HuH-7.5 (cell line): ENCODE data around the gene MTA2.
"Not testable (repeated sequence)": the region's sequence is repeated elsewhere in the genome, so short reads cannot be mapped to it uniquely, and the experiment has no call there.

ENCODE experiments used
- DNase-seq: peaks from one replicate; pipeline ENCODE4 v3.0.0; 2011; ENCODE audit warnings: low spot score

MTA2 gene

DNA sequence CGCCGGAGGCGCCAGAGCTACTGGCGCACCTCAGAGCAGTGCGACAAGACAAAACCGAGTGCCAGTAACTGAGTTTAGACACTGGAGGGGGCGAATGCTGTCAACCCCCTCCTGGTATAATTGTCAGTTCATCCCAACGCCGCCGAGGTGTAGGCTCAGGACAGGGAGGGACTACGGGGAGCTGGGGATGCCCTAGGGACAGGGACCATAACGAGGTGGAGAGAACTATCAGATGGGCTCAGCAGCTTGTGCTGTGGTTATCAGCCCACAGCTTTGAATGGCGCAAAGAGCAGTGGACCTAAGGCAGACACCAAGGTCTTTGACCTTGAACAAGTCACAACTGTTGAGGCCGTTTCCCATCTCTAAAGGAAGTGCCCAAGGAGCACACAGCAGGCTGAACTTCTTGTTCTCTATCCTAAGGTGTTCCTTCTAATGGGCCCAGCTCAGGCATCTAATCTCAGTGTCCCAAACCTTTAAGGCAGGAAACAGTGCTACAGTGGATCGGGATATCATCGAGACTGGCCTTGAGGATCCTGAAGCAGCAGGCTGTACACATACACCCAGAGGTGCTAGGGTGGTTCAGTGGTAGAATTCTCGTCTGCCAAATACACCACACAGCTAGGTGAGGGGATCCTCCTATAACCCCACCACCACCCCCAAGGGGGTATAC, 9.4 kb downstream of the MTA2 start:
- DNase-seq, result no peak

DNA sequence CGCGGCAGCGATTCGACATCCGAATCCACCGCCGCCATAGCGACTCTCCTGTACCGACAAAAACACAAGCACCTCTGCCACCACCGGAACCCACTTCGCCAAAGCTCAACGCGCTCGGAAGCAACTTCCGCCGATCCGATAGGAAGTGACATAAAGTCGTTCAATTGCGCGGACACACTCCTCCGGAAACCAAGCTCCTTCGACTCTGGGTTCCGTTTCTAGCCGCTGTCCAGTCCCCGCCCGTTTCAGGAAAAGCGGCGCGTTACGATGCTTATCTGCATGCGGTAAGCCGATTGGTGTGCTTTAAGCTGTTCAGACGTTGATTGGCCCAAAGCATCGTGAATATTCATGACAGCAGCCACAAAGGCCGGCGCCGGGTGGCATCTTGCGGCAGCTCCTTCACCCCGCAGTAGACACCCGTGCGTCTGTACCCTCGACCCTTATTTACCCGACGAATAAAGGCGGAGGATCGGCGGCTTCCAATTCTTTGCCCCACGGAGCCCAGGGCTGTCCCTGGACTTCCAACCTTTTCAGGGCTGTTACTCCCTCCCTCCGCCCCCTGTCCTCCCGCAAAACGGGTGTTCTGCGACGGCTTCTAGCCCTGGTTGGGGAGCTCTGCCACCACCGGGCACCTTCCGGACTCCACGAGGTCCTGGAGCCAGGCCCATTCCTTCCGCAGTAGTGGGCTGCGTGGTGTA, 10.1 kb downstream of the MTA2 start, which contains the start of gene TUT1:
TUT1 (minus strand) TSS at position 76 of the 698 bp plus-strand sequence; CDS start at position 38, 38 bp downstream.
- peak; percentile 89 for DNase-seq

DNA sequence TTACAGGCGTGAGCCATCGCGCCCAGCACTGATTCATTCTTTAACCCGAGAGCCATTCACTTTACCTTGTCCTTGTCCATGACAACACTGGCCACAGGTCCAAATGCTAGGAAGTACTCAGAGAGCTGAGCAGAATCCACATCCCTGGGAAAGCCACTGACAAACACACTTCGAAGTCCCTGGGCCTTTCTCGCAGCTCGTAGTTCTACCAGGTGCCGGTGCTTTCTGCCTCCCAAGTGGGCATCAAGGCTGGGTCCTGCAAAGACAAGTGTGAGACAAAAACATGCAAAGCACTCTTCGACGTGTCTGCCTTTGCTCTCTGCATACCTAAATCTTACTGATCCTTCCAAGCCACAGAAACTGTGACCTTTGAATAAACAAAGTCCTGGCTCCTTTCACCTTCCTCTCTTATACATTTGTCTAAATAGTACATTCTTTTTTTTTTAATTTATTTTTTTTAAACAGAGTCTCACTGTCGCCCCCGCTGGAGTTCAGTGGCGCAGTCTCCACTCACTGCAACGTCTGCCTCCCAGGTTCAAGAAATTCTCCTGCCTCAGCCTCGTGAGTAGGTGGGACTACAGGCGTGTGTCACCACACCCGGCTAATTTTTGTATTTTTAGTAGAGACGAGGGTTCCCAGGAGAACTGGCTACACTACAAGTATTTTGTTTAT, 12.6 kb downstream of the MTA2 start:
- DNase-seq, result no peak

DNA sequence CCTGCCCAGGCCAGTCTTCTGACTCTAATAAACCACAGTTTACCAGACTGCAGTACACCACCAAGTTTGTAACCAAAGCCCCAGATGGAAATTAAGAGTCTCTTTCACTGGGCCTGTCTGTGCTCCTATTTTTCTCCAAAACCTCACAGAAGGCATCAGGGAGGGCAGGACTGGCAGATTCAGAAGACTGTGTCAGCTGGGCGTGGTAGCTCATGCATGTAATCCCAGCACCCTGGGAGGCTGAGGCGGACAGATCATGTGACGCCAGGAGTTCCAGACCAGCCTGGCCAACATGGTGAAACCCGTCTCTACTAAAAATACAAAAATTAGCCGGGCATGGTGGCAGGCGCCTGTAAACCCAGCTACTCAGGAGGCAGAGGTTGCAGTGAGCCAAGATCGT, 16.3 kb downstream of the MTA2 start:
- not testable (repeated sequence) for DNase-seq

DNA sequence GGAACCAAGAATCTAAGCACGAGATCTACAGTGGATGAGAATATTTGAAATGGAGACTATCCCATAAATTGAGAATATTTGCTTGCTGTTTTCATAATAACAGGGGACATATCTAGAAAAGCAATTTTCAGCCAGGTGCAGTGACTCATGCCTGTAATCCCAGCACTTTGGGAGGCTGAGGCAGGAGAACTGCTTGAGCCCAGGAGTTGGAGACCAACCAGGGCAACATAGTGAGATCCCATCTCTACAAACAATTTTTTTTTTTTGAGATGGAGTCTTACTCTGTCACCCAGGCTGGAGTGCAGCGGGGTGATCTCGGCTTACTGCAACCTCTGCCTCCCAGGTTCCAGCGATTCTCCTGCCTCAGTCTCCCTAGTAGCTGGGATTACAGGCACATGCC, 19.9 kb downstream of the MTA2 start:
- DNase-seq, result not testable (repeated sequence)

DNA sequence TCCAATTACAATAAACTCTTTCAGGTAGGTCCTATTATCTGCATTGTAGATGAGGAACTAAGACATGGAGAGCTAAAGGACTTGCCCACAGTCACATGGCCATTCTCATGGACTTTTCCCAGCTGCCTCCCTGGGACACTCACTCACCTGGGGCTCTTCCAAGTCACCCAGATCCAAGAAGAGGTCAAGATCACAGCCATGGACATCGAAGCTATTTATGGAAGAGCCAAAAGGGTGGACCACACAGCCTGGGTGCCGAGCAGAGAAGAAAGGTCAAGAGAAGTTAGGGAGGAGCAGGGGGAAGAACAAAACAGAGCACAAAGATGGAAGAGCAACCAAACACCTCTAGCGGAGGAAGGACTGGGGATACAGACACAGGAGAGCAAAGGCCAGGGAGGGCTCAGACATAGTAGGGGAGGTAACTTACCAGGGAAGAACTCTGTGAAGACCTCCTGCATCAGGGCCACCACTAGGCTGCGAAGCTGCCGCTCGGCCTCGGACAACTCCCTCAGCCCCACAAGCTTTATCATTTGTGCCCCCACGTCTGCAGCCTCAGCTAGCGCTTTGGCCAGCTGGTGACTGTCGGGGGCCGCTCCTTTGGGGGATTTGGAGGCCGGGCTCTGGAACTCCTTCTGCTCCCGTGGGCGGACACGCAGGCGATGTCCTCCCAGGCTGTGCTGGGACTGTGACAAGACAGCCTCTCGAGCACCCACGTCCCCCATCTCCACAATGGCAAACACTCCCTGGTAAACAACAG, 20.5 kb downstream of the MTA2 start:
- no peak for DNase-seq

DNA sequence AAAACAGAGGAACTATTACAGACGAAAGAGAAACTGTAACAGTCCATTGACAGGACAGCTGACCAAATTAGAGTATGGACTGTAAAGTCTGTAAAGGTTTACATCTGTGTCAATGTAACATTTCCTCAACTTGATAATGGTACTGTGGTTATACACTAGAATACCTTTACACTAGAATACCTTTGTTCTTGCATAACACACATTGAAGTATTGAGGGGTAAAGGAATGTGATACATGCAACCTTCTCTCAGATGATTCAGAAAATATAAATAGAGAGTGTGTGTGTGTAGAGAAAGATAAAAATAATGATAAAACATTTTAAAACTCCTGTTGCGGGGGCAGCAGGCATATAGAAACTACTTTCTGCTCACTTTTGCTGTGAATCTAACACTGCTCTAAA, 22.4 kb downstream of the MTA2 start:
- no peak for DNase-seq

DNA sequence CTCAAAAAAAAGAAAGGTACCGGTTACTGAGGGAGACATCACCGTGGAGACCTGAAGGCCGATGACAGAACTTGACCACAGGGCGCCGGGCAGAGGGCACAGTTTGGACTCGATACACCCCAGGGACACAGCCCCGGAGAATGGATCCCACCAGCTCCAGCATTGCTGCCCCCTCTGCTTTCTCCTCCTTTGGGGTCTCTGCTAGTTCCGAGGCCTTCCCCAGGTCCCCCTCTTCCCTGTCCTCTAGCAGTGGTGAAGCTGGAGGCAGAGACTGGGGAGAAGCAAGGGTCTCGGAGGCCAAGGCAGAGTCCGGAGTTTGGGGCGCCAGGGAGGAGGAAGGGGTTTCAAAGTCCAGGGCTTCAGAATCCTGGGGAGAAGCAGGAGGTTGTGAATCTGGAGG, 23.1 kb downstream of the MTA2 start:
- no peak for DNase-seq

DNA sequence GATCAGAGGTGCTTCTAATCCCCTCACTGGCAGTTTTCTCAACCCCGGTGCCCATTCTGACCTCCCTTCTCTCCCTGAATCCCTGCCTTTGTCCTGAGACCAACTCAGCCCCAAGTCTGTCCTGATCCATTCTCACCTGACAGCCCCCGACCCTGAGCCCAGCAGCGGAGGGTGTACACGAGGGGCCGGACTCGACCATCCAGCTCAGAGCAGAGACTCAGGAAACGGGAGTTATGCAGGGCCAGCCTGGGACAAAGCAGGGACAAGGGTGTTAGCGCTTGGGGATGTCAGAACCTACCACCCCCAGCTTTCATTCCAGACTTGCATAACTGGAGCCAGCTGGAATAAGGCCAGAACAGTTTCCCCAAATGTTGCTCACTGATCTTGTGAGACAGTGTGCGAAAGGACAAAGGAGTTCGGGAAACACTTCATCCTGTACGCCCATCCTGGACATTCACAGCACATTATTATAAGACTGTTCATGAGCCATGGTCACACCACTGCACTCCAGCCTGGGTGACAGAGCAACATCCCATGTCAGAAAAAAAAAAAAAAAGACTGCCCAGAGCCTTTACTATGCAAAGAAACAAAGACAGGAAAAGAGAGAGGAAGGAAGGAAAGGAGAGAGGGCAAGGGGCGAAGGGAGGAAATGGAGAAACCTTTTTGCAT, 24.5 kb downstream of the MTA2 start:
- no peak for DNase-seq

DNA sequence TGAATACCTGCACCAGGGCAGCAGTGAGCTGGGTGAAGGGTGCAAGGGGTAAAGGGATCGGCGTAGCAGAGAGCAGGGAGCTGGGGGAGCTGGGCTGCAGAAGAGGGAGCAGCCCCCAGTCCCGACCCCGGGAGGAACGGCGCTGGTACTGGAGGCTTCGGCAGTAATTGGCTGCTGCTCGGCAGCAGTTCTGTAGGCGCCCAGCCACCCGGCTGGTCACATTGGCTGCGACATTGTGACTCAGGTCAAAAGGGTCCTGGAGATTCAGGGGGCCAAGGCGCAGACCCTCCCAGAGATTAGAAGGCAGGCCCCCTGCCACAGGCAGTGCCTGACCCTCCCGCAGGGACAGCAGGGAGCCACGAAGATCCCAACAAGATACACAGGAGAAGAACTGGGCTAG, 25.8 kb downstream of the MTA2 start:
- DNase-seq, result no peak

DNA sequence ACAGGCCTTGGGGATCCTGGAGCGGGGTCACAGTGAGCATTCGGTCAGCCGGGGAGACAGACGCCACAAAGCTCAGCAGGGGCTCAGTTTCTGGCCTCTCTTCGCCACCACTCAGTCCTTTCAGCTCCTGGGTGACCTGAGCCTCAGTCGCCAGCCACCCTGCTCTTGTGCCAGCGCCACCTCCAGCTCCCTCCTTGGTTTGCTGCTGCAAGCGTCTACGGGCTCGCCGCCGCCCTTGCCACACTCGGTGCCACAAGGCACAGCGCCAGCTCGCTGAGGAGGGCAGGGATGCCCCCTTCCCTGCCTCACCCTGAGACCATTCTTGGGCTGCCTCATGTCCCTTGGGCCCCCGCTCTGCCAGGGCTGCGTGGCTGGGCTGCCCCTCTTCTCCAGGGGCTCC, 26.5 kb downstream of the MTA2 start:
- DNase-seq, result no peak

DNA sequence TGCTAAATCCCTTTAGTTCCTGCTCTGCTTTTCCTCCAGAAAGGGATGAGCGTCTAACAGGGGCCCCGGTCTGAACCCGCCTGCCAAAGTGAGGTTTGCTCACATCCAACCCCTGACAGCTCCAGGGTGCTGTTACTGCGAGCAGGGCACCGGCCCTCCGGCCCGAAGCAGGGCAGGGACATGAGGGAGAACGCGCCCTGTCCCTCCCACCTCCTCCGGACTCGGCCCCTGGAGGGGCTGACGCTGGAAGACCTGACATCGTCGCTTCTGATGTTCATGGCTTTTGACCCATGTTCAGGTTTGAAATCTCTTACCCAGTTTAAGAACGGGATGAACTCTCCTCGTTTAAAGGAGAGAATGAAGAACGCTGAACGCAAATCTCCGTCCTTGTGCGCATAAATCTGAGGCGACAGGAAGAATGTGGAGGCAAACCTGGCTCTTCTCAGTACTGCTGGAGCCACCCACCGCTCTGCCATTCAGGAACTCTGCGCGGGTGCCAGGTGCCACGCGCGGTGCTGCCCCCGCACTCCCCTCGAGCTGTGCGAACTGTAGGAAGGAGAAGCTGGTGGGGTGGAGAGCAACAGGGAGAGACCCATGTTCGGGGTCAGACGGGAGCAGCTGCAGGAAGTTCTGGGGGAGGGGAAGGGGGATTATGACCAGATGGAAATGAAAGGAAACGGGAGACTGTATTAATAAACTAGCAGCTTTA, 27.1 kb downstream of the MTA2 start:
- no peak for DNase-seq

DNA sequence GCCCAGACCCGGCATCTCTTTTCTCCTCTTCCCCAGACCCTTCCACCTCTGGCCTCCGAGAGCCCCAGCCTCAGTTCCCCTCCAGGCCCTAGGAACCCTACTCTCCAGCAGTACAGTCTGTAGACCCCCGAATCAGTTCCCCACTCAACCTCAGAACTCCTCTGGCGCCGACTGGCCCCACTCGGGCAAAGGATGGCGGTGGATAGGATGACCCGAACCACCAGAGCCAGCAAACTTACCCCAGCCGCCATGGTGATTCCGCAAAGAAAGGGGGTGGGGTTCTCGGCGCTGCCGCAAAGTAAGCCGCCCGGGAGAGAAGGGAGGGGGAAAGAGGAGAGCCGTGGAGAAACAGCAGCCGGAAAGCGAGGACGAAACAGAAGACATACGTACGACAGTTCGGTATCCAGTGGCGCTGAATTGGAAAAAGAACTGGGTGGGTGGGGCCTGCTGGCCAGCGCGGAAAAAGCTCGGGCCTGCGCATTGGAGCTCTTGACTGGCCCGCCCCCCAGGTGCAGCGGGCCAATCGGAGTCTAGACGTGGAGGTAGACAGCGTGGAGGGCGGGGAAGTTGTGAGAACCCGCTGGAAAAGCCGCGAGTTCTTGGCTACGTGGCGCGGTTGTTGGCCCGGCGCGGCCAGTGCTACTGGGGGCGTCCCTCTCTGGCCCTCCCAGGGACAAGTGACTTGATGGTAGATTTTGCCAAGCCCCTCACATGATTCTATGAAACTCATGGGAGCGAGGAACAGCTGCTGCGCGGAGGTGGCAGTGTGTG, 27.9 kb downstream of the MTA2 start, which contains the start of gene EEF1G:
EEF1G (minus strand) TSS at position 300 of the 771 bp plus-strand sequence; CDS start at position 251, 49 bp downstream.
- DNase-seq, result peak; percentile 96

DNA sequence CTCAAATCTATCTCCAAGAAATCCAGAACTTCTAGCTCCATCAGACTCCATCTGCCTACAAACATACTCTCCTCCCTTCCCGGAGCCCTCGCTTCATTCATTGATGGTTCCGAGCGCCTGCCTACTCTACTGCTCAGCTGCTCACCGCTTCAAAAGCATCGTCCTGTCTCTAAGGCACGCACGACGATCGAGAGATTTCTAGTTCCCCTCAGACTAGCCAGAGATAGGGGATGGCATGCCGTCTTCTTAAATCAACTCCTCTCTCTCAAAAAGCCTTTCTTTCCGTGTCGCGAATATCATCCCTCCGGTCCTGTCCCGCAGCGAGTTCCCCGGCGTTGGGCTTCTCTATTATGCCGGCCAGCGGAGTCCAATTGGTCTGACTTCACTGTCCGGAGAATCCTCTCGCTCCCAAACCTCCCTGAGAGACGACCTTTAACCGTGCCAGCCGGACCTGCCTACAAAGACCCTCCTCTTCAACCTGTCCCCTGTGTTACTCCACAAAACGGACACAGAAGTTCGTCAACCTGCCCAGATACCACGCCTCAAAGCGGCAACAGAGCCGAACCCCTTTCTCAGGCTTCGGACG, 28.6 kb downstream of the MTA2 start:
- no peak for DNase-seq

DNA sequence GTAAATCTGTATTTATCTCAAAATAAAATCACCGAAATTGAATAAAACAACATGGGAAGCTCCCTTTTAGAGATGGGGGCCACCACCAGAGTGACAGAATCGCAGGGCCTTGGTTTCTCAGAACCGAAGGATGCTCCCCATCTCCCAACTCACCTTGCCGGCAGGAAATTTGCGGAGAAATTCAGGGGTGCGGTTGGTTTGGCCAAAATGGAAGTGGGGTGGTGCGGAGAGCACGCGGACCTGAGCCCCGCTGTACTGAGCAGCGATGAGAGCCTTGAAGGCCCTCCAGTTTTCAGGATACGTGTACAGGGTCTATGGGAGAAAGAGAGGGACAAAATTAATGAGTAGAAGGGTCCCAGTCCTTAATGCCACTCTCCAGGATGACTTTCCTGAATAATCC, 29.2 kb downstream of the MTA2 start:
- DNase-seq, result no peak

DNA sequence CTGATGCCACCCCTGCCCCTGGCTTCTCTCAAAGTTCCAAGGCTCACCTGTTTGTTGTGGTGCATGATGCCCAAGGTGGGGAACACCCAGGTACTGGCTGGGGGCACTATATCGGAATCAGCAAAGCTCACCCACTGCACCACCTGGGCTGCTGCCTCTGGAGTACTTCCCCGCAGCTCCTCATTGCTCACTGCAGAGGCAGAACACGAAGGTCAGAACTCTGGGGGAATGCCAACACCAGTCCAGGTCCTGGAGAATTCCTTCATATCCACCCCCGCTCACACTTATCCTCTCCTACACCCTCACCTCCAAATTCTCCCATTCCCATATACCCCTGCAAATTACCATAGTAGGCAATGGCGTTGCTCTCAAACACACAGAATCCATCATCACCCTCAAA, 30.2 kb downstream of the MTA2 start:
- not testable (repeated sequence) for DNase-seq

DNA sequence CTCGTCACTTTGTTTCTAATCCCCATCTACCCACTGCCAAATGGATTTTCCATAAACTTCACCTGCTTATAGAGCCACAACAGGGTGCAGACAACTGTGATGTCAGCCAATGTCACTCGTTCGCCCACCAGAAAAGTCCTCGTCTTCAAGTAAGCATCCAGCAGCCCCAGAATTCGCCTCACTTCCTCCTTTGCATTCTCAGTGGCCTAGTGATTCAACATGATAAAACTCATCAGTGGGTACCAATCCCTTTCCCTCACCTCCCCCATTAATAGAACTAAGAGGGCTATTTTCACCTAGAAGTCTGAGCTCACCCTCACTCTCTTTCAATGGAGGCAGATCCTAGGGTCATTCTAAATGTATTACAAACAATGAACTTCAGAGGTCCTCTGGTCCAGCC, 30.8 kb downstream of the MTA2 start:
- not testable (repeated sequence) for DNase-seq

DNA sequence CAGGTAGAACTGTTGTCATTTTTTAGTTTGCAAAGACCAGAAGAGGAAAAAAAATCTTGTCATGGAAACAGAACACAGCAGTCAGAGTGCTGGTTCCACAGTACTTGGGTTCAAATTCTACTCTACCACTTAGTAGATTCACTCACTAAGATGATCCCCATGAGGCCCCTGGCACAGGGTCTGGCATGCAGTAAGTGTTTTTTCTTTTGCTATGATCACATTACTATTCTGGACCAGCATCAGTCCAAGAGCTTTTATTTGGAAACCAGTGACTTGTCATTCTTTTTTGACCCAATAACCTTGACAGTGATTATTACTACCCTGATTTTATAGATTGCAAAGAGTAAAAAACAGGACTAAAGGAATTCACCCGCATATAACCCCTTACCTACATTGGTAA, 32.1 kb downstream of the MTA2 start:
- DNase-seq, result no peak

DNA sequence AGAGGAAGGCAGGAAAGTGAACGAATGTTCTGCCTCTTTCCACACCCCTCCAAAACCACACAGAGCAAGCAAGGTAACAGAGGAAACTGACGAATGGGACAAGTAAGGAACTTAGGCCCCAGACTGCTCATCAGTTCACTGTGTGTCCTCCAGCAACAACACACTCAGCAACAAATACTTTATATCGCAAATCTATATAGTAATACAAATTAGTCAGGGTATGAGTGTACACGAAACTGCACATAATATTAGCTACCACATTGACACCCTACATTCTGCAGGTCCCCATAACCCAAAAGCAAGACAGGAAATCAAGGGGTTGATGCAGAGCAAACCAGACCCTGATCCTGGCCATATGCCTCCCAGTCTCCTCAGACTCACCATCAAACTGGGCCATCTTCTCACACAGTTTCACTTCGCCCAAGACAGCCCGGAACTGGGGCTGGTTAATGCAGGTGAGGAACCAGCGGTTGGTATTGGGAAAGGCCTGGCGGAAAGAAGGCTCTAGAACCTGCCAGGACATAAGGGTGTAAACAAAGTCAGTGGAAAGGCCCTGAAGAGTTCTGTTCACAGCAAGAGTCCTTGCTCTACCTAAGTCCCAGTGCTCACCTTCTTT, 34.5 kb downstream of the MTA2 start:
- no peak for DNase-seq

DNA sequence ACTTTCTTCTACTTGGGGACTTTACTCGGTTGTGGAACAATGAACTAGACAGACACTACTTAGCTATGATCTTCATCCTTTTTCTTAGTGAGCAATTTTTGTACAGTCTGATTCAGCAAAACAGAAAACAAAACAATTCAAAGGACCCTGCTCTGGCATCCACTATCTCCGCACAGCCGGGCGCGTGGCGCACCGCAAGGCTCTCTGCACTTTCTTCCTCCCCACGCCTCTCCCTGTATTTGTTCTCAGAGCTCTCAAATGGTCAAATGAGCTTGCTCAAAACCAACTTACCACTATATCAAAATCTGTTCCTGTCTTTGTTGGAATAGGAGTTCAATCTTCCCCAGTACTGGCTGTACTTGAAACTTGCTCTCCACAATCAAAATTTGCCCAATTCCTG, 35.4 kb downstream of the MTA2 start:
- DNase-seq, result no peak
